ENCODE measurements around the gene CLCN7.

DNA sequence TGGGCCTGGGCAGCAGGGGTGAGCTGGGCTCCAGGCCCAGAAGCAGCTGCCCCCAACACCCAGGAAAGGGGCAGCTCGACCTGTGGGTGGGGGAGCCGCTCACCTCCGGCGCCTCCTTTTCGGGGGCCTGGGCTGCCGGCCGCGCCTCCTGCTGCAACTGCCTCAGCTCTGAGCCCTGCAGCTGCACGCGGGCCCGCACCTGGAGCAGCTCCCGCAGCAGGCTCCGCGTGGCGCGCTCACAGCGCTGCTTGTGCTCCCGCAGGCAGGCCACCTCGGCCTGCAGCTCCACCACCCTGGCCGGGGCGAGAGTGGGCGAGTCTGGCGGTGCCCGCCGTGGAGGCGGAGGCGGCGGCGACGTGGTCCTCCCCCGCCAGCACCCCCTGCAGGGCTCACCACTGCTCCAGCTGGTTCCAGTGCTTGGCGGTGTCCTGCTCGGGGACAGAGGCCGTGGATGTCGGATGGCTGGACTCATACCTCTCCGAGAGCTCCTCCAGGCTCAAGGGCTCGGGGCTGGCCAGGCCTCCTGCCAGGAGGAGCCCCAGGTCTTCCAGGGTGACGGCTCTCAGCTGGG lies 31.3 kb downstream of the CLCN7 start:
- TF ChIP-seq, protein P1, sequence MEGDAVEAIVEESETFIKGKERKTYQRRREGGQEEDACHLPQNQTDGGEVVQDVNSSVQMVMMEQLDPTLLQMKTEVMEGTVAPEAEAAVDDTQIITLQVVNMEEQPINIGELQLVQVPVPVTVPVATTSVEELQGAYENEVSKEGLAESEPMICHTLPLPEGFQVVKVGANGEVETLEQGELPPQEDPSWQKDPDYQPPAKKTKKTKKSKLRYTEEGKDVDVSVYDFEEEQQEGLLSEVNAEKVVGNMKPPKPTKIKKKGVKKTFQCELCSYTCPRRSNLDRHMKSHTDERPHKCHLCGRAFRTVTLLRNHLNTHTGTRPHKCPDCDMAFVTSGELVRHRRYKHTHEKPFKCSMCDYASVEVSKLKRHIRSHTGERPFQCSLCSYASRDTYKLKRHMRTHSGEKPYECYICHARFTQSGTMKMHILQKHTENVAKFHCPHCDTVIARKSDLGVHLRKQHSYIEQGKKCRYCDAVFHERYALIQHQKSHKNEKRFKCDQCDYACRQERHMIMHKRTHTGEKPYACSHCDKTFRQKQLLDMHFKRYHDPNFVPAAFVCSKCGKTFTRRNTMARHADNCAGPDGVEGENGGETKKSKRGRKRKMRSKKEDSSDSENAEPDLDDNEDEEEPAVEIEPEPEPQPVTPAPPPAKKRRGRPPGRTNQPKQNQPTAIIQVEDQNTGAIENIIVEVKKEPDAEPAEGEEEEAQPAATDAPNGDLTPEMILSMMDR (IDR thresholded peaks at IDR 0.05) = peak in 1 of 7 experiments; percentile 23
- TF ChIP-seq POLR2A (IDR thresholded peaks at IDR 0.05) = no peak

Measured in body of pancreas (tissue), 4 donors.